SU-DHL-6 (cell line): ENCODE data around the gene MST1.

Experiments used
- CTCF ChIP-seq: fragments of 200-600 bp; sonication (generic); IDR thresholded peaks from one replicate; pipeline ENCODE4 v1.5.1; 2017; ENCODE audit warnings: antibody characterized with exemption, mild to moderate bottlenecking, low read length, moderate library complexity; ENCODE audit not compliant: insufficient read depth, poor library complexity, severe bottlenecking
- EZH2phosphoT487 ChIP-seq: fragments of 200-600 bp; sonication (generic), shearing (Covaris generic); conservative IDR thresholded peaks from 2 replicates; pipeline ENCODE4 v1.6.1; 2018; ENCODE audit warnings: mild to moderate bottlenecking, antibody characterized with exemption, low read length, moderate library complexity, mixed read lengths

- TF ChIP-seq CTCF (no peak), EZH2phosphoT487 (no peak)
Observed at GRCh38 chr3:49716691-49717210, 27.5 kb upstream of the MST1 start.
